Posterior cingulate gyrus (tissue), 11 donors: Measurements from ENCODE around the gene SMAD3.
A peak's percentile ranks its signal among the peaks of the same experiment; 100 is the strongest.

Source experiments
- DNase-seq, 10 donors: peaks; one replicate each; pipeline versions ENCODE4 v3.0.0 to v3.0.0-alpha.2; 2020 to 2021; ENCODE audit warnings: mixed read lengths in 3 of 10
- intact Hi-C: fragments of 100-400 bp; cut with DNase I; formaldehyde crosslinking; loops from one replicate; pipeline ENCODE4 v1.15.1; 2023

Gene SMAD3

DNA sequence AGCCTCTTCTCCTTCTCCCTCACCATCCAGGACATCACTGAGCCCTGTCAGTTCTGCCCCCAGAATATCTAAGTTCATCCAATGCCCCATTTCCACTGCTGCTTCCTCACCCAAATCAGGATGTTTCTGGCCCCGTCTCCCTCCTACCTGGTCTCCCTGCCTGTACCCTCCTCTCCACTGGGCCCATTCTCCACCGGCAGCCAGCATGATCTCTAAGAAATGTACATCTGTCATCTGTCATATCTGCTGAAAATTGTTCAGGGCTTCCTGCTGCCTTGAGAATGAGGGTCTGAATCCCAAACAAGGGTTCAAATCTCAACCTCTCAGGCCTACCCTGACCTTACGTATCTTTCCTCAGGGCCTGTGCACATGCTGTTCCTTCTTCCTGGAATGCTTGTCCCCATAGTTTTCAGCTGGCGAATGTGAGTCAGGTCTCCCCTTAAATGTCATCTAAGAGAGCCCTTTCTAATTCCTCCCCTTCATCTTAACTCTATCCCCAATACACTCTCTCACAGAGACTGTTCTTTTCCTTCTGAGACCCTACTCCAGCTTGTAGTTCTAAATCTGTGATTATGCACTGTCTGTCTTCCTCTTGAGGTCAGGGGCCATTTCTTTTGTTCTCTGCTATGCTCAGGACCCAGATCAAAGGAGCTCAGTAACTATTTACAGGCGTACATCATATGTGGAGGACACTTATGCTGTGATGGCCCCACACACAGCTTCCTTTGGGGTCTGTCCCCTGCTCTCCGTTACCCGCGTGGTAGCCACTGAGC is 40.8 kb downstream of the SMAD3 start:
- no peak for DNase-seq
- intact Hi-C loops: no loop called here

GRCh38 chr15:67106764-67107013 is 41.3 kb downstream of the SMAD3 start:
- intact Hi-C loops: no loop called here
- DNase-seq: no peak

- intact Hi-C loops: no loop called here
These were observed 41.8 kb downstream of the SMAD3 start for GRCh38 chr15:67107014-67107812.

DNA sequence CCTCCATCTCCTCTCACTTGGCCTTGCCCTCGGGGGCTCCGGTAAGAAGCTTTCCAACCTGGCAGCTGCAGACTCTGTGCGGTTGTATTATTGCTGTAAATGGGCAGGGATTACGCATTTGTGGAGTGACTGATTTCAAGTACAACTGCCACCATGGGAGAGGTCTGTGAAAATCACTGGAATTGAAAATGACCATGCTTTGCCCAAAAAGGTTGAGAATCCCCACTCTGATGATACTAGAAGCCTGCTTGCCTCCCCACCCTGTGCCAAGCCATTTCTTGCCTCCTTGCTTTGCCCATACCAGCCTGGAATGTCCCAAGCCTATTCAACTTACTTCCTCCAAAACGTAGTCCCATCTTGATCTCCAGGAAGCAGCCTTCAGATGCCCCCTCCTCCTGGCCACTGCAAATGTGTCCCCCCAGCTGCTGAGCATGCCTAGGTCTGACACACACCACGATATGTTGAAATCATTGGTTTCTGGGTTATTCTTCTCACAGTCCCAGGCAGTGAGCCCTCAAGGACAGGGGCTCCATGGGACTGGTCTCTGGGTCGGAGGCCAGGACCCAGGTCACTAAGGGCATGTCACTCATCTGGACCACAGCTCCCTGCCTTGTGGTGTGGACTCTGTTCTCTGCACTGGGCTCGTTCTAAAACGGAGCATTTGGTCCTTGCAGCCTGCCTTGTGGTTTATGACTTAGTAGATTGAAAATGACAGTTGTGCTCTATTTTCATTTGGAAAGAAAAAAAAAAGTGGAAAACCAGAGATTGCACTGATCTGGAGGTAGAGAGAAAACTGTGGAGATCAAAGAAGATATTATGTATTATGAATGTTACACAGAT is 42.9 kb downstream of the SMAD3 start:
- intact Hi-C loops: no loop called here
- peak in 1 of 10 donors; percentile 51 for DNase-seq

More at GRCh38 chr15:67107014-67107812, 41.8 kb downstream of the SMAD3 start:
- DNase-seq: peak in 1 of 10 donors; percentile 72

DNA sequence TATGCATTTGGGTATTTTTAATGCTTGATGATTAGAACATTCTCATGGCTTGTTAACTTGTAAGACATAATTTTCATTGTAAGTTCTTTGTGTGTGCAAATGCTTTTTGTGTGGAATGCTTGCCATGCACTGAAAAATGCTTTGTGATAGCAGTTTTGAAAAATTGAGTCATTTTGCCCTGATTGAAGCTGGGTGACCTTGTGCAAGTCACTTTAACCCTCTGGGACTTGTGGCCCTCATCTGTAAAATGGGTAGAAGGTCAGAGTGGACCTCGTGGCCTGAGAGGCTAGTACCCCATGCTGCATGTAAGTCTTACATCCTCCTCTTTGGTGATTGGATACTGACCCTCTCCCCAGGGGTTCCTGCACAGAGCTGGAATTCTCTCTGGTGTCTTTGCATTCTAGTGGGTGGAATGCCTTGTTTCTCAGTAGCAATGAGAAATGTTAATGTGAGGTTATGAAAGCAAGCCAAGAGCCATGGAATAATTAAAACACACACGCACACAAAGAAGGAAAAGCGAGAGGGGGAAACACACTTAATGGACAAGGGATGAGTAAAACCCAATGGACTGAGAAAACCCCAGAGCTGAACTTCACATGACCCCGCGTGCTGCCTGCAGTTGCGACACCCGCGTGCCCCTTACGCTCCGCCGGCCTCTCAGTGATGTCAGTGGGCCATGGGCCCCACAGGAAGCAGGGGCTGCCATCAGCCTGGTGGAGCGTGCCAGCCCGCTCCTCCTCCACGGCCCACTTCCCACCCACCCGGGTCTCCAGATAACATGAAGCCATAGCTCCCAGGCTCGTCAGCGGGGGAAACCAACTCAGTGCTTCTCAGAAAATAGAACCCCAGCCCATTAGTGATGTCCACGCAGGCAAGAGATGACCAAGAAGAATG is 44.0 kb downstream of the SMAD3 start:
- DNase-seq: peak in 2 of 10 donors; percentile 20 to 83
- intact Hi-C loops: no loop called here

- intact Hi-C loops: no loop called here
These were observed 45.0 kb downstream of the SMAD3 start for GRCh38 chr15:67110361-67110781.

DNA sequence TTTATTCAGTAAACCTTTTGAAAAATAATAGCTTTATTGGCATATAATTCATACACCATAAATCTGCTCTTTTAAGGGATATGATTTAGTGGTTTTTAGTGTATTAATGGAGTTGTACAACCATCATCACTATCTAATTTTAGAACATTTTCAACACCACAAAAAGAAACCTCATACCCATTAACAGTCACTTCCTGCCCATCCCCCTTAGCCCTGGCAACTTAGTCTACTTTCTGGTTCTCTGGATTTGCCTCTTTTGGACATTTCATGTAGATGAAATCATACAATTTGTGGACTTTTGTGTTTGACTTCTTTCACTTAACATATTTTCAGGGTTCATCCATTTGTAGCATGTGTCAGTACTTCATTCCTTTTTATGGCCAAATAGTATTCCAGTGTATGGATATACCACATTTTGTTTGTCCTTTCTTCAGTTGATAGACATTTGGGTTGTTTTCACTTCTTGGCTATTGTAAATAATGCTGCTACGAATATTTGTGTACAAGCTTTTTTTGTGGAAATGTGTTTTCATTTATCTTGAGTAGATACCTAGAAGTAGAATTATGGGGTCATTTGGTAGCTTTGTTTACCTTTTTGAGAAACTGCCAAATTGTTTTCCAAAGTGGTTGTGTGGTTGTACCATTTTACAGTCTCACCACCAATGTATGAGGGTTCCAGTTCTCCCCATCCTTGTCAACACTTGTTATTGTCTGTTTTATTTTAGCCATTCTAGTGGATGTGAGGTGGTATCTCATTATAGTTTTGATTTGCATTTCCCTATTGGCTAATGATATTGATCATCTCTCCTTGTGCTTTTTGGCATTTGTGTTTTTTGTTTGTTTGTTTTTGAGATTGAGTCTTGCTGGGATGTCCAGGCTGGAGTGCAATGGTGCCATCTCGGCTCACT is 45.8 kb downstream of the SMAD3 start:
- no peak for DNase-seq
- intact Hi-C loops: no loop called here

More at GRCh38 chr15:67110361-67110781, 45.0 kb downstream of the SMAD3 start:
- DNase-seq: peak in 1 of 10 donors; percentile 36

DNA sequence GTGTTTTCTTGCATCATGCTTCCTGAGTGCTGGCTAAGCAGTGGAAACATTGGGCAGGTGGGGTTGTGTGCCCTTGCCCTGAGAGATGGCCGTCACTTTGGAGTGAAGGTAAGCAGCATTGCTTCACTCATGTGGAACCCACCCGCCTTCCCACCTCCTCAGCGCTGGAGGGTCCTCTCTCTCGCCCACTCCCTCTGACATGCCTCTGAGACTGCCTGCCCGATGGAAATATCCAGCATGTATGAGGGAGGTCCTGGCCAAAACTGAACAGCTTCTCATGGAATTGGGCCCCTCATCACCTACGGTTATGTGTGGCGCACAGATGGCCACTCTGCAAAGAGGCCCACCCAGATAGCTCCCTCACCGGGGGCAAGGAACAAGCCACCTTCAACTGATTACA is 48.6 kb downstream of the SMAD3 start:
- intact Hi-C loops: no loop called here
- peak in 1 of 10 donors; percentile 31 for DNase-seq

DNA sequence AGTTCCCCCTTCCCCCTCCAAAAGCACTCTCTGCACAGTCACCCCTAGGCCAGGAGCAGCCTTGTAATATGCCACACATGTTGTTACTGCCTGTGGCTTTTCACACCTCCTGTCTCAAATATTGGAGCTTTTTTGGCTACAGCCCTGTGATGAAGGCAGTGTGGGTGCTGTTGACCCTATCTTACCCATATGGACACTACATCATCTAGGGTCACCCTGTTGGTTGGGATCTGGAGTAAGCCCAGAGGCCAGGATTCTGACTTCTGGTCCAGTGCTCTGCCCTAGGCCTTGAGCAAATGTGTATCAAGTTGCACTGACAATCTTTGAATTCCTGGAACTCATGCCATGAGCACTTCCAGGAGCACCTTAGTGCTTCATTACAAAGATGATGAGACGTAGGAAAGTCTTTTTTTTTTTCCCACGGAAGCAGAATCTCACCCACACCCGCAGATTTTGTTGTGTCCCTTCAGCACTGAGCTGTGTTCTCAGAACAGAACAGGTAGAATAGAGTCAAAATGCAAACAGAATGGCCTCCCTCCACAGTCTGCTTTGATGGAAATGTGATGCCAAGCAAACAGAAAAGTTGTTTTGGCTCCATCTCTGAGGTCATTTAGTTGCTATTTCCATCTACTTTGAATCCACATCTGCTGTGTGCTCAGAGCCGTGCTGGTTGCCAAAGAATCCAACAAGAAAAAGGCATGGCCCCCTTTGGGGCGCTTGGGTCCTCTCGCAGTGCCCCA is 49.6 kb downstream of the SMAD3 start:
- DNase-seq: peak in 1 of 10 donors; percentile 24
- intact Hi-C loops: no loop called here

GRCh38 chr15:67115586-67115969 is 50.2 kb downstream of the SMAD3 start:
- no peak for DNase-seq
- intact Hi-C loops: no loop called here

DNA sequence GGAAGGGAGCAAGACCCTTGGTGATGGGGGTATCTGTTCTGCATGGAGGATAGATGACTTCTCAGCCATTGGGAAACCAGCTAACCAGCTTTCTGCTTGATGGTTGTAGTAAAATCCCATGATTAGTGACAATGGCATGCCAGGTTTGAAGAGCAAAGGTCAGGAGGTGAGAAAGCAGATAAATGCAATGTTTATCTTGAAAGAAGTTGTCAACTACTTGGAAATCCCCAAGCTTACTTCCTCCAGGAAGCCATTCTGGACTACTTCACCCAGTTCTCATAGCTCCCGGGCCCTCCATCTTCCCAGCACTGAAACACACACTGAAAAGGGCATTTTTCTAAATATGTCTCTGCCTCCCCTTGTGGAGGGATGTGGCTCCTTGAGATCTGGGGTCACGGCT is 51.3 kb downstream of the SMAD3 start:
- DNase-seq: no peak
- intact Hi-C loops: no loop called here

- DNase-seq: no peak
- intact Hi-C loops: no loop called here
These were observed 52.0 kb downstream of the SMAD3 start for GRCh38 chr15:67117370-67117769.

- DNase-seq: no peak
- intact Hi-C loops: no loop called here
These were observed 53.4 kb downstream of the SMAD3 start for GRCh38 chr15:67118808-67119207.

GRCh38 chr15:67119238-67119846 is 53.9 kb downstream of the SMAD3 start:
- no peak for DNase-seq
- intact Hi-C loops: no loop called here

DNA sequence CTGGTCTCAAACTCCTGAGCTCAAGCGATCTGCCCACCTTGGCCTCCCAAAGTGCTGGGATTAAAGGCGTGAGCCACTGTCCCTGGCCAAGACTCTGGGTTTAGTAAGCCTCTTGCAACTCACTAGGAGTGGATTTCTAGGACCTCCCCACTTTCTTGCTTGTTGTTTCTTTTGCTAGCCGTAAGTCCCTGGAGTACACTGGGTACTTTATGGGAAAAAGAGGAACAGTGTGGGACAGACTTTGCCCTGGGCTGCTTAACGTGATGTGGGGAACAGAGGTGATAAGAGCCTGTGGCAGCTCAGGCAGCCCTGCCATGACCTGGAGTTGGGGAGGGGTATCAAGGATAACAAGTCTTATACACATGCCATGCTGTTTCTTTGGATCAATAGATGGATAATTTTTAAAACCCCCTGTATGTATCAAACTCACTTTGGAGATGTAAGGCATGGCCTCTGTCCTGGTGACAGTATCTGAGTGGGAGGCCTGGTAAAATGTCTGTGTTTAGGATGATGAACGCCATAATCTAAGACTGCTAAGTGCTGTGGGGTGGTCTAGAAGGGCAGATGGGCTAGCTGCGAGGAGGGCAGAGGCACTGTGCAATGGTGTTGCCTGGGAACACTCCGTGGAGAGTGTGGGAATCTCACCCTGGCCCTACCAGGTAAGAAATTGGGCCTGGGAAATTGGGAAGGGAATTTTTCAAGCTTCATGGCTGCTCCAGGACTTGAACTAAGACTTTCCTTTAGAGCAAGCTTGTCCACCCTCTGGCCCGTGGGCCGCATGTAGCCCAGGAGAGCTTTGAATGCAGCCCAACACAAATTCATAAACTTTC is 54.8 kb downstream of the SMAD3 start:
- DNase-seq: no peak
- intact Hi-C loops: no loop called here

GRCh38 chr15:67120839-67121643 is 55.6 kb downstream of the SMAD3 start:
- intact Hi-C loops: no loop called here
- DNase-seq: peak; percentile 39 to 95 (median 62)
